Testis (tissue), 2 donors: ENCODE measurements around the gene SLC1A1.

Experiments used
- POLR2A ChIP-seq: fragments of 450-650 bp; IDR thresholded peaks from one replicate; pipeline ENCODE4 v1.6.1; 2017; ENCODE audit warnings: antibody characterized with exemption, mild to moderate bottlenecking, moderate library complexity
- TF ChIP-seq, protein P1 (sequence below), 3 experiments: fragments of 450-650 bp in 2 of 3; fragments of 200-600 bp in 1 of 3; sonication (generic) in 1 of 3; IDR thresholded peaks; one replicate each; pipeline ENCODE4 v1.5.1; 2016 to 2019; ENCODE audit warnings: antibody characterized with exemption in 3 of 3, mild to moderate bottlenecking in 2 of 3, moderate library complexity in 1 of 3

DNA sequence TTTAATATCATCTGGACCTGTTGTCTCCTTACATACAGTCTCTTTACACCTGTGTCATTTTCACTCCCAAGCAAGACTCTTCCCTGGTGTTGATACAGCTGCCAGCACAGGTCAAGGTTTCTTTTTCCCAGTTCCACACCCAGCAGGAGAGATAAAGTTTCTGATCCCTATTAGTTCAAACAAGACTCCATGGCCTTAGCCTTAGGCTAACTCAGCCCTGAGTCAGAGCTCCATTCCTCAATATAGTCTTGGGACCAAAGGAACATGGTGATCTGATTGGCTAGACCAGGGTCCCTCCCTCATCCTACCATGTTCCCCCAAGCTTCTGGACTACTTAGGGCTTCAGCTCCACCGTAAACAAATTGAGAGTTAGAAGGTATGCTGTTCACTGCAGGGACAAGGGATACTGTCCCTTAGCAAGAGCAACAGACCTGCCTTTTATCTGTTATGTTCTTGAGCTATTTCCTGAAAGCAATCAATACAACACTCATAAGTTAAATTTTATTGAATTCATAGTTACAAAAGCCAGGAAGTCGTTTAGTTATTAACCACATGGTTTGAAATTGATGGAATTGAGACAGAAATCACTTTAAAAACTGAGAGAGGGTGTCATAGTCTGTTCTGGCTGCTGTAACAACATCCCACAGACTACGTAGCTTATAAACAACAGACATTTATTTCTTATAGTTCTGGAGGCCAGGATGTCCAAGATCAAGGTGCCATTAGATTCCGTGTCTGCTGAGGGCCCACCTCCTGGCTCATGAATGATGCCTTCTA lies 20.5 kb downstream of the SLC1A1 start:
- TF ChIP-seq, protein P1, sequence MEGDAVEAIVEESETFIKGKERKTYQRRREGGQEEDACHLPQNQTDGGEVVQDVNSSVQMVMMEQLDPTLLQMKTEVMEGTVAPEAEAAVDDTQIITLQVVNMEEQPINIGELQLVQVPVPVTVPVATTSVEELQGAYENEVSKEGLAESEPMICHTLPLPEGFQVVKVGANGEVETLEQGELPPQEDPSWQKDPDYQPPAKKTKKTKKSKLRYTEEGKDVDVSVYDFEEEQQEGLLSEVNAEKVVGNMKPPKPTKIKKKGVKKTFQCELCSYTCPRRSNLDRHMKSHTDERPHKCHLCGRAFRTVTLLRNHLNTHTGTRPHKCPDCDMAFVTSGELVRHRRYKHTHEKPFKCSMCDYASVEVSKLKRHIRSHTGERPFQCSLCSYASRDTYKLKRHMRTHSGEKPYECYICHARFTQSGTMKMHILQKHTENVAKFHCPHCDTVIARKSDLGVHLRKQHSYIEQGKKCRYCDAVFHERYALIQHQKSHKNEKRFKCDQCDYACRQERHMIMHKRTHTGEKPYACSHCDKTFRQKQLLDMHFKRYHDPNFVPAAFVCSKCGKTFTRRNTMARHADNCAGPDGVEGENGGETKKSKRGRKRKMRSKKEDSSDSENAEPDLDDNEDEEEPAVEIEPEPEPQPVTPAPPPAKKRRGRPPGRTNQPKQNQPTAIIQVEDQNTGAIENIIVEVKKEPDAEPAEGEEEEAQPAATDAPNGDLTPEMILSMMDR (IDR thresholded peaks at IDR 0.05), result no peak
- TF ChIP-seq POLR2A, result no peak
